ENCODE results near the gene EFCAB10. TPM values are rescaled to one million over a fixed set of nuclear protein-coding genes. Genes with fewer than 3 reads are reported as not detected.

EFCAB10 gene
- total RNA-seq, 1 experiment from 2014 or later, result not detected

DNA sequence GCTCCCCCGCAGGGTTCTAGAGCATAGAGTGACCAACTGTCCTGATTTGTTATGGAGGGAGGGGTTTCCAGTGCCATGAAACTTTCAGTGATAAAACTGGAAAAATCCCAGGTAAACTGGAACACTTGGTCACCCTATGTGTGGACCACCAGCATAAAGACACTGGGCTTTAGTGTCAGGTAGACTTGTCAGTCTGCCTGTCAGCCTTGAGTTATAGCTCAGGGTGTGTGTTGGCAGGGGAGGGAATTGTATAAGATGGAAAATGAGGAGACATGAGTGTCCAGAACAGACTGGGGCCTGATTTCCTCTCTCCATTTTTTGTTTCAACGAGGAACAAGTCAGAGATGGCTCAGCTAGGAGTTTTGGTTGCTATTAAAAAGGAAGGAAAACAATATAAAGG is 10.2 kb upstream of the EFCAB10 start:
- Mint-ChIP-seq H3K4me1 (ENCODE audit: low read depth, unreplicated experiment) (no peaks in the 10 kb centered on the region), H3K4me3 (ENCODE audit: low read depth, unreplicated experiment) (no peak overlapping the region), H3K36me3 (ENCODE audit: insufficient read depth, unreplicated experiment) (no peaks in the 10 kb centered on the region), H3K9me3 (ENCODE audit: low read depth, unreplicated experiment) (no peaks in the 10 kb centered on the region), H3K27me3 (ENCODE audit: unreplicated experiment) (peaks cover under 1% of the 10 kb centered on the region), H3K27ac (ENCODE audit: unreplicated experiment) (no peak overlapping the region)
- intact Hi-C loops (cut with micrococcal nuclease; ENCODE audit: unreplicated experiment), result loop anchor here (5.0 kb wide), 1 partner anchor 451 kb away; no protein-coding TSS in a partner anchor
- TF ChIP-seq, protein P1, sequence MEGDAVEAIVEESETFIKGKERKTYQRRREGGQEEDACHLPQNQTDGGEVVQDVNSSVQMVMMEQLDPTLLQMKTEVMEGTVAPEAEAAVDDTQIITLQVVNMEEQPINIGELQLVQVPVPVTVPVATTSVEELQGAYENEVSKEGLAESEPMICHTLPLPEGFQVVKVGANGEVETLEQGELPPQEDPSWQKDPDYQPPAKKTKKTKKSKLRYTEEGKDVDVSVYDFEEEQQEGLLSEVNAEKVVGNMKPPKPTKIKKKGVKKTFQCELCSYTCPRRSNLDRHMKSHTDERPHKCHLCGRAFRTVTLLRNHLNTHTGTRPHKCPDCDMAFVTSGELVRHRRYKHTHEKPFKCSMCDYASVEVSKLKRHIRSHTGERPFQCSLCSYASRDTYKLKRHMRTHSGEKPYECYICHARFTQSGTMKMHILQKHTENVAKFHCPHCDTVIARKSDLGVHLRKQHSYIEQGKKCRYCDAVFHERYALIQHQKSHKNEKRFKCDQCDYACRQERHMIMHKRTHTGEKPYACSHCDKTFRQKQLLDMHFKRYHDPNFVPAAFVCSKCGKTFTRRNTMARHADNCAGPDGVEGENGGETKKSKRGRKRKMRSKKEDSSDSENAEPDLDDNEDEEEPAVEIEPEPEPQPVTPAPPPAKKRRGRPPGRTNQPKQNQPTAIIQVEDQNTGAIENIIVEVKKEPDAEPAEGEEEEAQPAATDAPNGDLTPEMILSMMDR (IDR thresholded peaks at IDR 0.05; ENCODE audit: unreplicated experiment), result no peak
- BruUV-seq (replicated peaks), result no TSS peak
- CTCF ChIA-PET, result interaction anchor here (2.1 kb wide), 1 partner anchor 10 kb away, joined by 5 read pairs; the partner anchor contains the start of gene EFCAB10
- no peak for DNase-seq

DNA sequence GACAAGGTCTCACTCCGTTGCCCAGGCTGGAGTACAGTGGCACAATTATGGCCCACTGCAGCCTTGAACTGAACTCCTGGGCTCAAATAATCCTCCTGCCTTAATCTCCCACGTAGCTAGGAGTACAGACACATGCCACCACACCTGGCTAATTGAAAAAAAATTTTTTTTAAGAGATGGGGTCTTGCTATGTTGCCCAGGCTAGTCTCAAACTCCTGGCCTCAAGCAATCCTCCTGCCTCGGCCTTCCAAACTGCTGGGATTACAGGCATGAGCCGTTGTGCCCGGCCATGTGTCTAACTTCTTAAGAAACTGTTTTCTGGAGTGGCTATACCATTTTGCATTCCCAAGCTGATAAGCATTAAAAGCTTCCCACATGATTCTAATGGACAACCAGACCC is 9.5 kb upstream of the EFCAB10 start:
- Mint-ChIP-seq H3K36me3 (ENCODE audit: insufficient read depth, unreplicated experiment) (no peaks in the 10 kb centered on the region), H3K4me1 (ENCODE audit: low read depth, unreplicated experiment) (no peaks in the 10 kb centered on the region), H3K9me3 (ENCODE audit: low read depth, unreplicated experiment) (no peaks in the 10 kb centered on the region), H3K4me3 (ENCODE audit: low read depth, unreplicated experiment) (no peak overlapping the region), H3K27me3 (ENCODE audit: unreplicated experiment) (no peaks in the 10 kb centered on the region), H3K27ac (ENCODE audit: unreplicated experiment) (no peak overlapping the region)
- intact Hi-C loops (cut with micrococcal nuclease; ENCODE audit: unreplicated experiment), result loop anchor here (5.0 kb wide), 1 partner anchor 452 kb away; no protein-coding TSS in a partner anchor
- CTCF ChIA-PET, result no interaction called here
- TF ChIP-seq, protein P1 (IDR thresholded peaks at IDR 0.05; ENCODE audit: unreplicated experiment), result no peak
- BruUV-seq (replicated peaks), result no TSS peak
- DNase-seq, result no peak

DNA sequence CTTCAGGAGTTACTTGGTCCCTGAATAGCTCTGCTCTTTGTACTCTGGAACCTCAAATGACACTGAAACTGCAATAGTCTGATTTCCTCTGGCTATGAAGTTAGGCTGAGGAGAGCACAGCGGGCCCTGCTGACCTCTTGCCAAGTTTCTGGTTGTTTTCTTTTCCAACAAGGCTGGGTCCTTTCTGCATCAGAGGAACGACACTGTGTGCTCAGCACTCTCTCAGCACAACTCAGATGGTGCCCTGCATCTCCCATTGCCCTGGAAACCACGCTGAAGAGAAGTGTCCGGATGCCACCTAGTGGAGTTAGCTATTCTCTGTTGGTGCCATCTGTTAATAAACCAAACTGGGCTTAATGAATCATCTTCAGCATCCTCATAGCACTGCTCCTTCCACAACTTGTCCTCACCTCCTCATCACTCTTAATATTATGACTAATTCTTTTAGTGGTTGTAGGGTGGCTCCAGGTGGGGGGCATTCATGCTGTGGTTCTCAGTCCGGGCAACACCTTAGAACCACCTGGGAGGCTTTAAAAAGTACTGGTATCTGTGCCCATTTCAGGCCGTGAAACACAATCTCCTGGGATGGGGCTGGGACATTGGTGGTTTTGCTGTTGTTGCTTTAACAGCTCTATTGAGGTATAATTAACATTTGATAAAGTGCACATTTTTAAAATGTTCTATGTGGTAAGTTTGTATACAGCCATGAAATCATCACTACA is 8.2 kb upstream of the EFCAB10 start:
- Mint-ChIP-seq H3K4me3 (ENCODE audit: low read depth, unreplicated experiment) (no peak overlapping the region), H3K36me3 (ENCODE audit: insufficient read depth, unreplicated experiment) (no peaks in the 10 kb centered on the region), H3K27ac (ENCODE audit: unreplicated experiment) (no peak overlapping the region), H3K4me1 (ENCODE audit: low read depth, unreplicated experiment) (no peaks in the 10 kb centered on the region), H3K9me3 (ENCODE audit: low read depth, unreplicated experiment) (no peaks in the 10 kb centered on the region), H3K27me3 (ENCODE audit: unreplicated experiment) (no peaks in the 10 kb centered on the region)
- CTCF ChIA-PET, result interaction anchor here (1.5 kb wide), 1 partner anchor 57 kb away, joined by 7 read pairs; the partner anchor contains the start of gene RINT1
- TF ChIP-seq, protein P1 (IDR thresholded peaks at IDR 0.05; ENCODE audit: unreplicated experiment), result peak; percentile 57
- intact Hi-C loops (cut with micrococcal nuclease; ENCODE audit: unreplicated experiment), result loop anchor here (5.0 kb wide), 3 partner anchors 57 to 667 kb away; partner anchors contain the start of gene RINT1
- no TSS peak for BruUV-seq (replicated peaks)
- peak; percentile 60 for DNase-seq

DNA sequence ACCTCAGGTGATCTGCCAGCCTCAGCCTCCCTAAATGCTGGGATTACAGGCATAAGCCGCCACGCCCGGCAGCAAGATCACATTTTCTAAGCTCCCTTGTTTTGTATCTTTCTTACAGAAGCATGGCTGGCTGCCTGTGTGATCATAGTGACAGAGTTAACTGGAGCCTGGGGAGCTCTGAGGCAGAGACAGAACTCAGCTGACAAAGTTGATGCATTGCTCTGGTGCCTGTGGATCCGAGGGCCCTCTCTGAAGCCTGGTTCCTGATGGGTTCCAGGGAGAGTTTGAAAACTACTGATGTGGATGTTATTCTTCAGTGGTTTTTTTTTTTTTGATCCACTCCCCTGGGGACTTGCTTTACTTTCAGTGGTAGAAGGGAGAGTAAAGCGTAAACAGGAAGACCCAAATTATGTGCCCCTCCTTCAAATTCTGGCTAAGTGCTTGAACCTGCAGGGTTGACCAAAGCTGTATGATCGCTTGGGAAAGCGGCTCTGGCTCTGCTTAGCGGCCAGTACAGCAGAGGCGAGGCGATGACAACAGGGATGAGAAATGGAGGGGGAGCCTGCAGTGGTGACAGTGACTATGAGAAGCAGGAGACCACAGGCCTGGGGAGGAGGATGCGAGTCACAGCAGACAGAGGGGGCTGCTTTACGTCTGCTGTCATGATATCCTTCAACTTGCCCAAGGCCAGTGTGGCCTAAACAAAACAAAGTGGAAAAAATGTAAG is 6.8 kb upstream of the EFCAB10 start:
- H3K9me3 Mint-ChIP-seq (ENCODE audit: low read depth, unreplicated experiment), result no peaks in the 10 kb centered on the region

More for the DNA sequence above, 6.8 kb upstream of the EFCAB10 start:
- TF ChIP-seq, protein P1 (IDR thresholded peaks at IDR 0.05; ENCODE audit: unreplicated experiment), result no peak
- Mint-ChIP-seq H3K4me3 (ENCODE audit: low read depth, unreplicated experiment) (no peak overlapping the region), H3K4me1 (ENCODE audit: low read depth, unreplicated experiment) (no peaks in the 10 kb centered on the region), H3K36me3 (ENCODE audit: insufficient read depth, unreplicated experiment) (no peaks in the 10 kb centered on the region), H3K27me3 (ENCODE audit: unreplicated experiment) (no peaks in the 10 kb centered on the region), H3K27ac (ENCODE audit: unreplicated experiment) (no peak overlapping the region)
- CTCF ChIA-PET, result interaction anchor here (0.5 to 0.7 kb wide), 2 partner anchors 17 to 248 kb away, joined by 3 to 4 read pairs; no protein-coding TSS in a partner anchor
- DNase-seq, result no peak
- intact Hi-C loops (cut with micrococcal nuclease; ENCODE audit: unreplicated experiment), result loop anchor here (5.0 kb wide), 2 partner anchors 56 to 666 kb away; partner anchors contain the start of gene RINT1
- no TSS peak for BruUV-seq (replicated peaks)

Measured in Calu3 (cell line).